IPS-15b (cell line): ENCODE results near the gene SMIM7.
"Not testable (repeated sequence)": the region's sequence is repeated elsewhere in the genome, so short reads cannot be mapped to it uniquely, and the experiment has no call there.

Experiments used
- H3K27me3 ChIP-seq: one replicate; pipeline ENCODE4 v1.6.1; 2013; ENCODE audit warnings: low read length; ENCODE audit not compliant: control insufficient read depth, insufficient read depth
- H3K36me3 ChIP-seq: one replicate; pipeline ENCODE4 v1.6.1; 2013; ENCODE audit warnings: low read length; ENCODE audit not compliant: control insufficient read depth, insufficient read depth
- H3K4me1 ChIP-seq: one replicate; pipeline ENCODE4 v1.6.1; 2013; ENCODE audit warnings: mild to moderate bottlenecking, low read length; ENCODE audit not compliant: control insufficient read depth, insufficient read depth
- H3K4me3 ChIP-seq: one replicate; pipeline ENCODE4 v1.5.1; 2013; ENCODE audit warnings: low read depth, low read length
- H3K9ac ChIP-seq: one replicate; pipeline ENCODE4 v1.6.1; 2013; ENCODE audit warnings: low read depth, mild to moderate bottlenecking, low read length
- H3K9me3 ChIP-seq: one replicate; pipeline ENCODE4 v1.6.1; 2013; ENCODE audit warnings: mild to moderate bottlenecking, low read length; ENCODE audit not compliant: control insufficient read depth, insufficient read depth

Gene SMIM7

DNA sequence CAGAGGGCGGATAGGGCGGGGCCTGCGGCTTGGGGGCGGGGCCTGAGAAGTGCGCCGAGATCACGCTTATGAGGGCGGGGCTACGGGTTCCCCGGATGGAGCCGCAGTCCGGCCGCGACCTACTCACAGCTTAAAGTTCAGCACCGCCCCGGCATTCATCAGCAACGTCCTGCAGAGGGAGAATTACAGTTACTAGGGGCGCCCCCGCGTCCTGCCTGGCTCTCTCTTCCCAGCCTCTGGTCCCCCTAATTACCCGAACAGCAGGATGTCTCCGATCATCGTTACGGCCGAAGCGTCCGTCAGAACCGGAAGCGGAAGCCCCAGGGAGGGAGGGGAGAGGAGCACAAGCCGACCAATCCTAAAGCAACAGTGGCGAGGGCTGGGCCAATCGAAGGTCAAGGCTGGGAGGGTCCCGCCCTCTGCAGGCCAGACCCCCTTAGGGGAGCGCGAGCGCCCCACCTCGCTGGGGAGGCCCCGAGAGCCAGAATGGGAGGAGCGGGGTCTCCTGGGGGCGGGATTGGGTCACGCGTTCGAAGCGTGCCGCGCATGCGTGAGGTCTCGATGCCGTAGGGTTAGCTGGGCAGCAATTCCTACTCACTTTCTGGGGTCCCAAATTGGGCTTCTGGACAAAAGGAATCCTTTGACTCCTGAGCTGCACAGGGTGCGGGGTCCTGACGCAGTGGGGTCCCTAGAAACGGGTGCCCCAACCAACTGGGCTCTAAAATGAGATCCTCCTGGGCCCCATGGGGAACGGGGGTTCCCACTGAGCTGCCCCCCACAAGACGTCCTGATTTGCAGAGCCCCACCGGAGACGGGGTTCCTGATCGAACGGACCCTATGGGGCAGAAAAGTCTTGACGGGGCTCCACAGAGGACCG, at the start of gene SMIM7:
SMIM7 (minus strand) TSS at position 313 of the 877 bp plus-strand sequence; CDS start at position 279, 34 bp downstream.
- no peaks in the 10 kb centered on the region for H3K9me3 ChIP-seq
- no peaks in the 10 kb centered on the region for H3K4me1 ChIP-seq
- peaks cover 30% of the 10 kb centered on the region for H3K36me3 ChIP-seq
- no peaks in the 10 kb centered on the region for H3K27me3 ChIP-seq
- peak within 1 kb of the TSS; percentile 79 for H3K9ac ChIP-seq
- peak within 1 kb of the TSS; percentile 73 for H3K4me3 ChIP-seq

DNA sequence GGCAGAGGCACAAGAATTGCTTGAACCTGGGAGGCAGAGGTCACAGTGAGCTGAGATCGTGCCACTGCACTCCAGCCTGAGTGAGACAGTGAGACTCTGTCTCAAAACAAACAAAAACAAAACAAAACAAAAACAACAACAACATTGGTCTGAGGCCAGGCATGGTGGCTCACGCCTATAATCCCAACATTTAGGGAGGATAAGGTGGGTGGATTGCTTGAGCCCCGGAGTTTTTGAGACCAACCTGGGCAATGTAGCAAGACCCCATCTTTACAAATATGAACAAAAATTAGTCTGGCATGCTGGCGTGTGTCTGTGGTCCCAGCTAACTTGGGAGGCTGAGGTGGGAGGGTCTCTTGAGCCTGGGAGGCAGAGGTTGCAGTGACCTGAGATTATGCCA, 43.7 kb upstream of the SMIM7 start:
- Histone ChIP-seq H3K27me3 (no peaks in the 10 kb centered on the region), H3K4me1 (no peaks in the 10 kb centered on the region), H3K4me3 (no peak overlapping the region), H3K9ac (no peak overlapping the region), H3K36me3 (no peaks in the 10 kb centered on the region), H3K9me3 (no peaks in the 10 kb centered on the region)

DNA sequence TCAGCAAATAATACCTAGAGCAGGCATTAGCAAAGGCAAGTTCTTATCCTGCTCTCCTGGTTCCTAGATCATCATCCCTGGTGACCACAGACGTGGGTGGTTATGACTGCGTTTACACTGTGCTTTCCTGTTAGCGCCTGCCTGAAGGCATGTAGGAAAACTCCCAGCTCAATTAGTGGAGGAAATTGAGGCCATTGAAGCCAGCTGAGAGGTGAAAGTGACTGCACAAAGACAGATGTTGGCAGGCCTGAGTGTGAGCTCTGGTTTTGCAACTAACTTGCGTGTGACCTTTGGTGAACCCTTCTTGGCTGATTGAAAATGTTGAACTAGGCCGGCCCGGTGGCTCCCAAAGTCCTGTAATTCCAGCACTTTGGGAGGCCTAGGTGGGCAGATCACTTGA, 42.2 kb upstream of the SMIM7 start:
- Histone ChIP-seq H3K4me1 (no peaks in the 10 kb centered on the region), H3K9ac (no peak overlapping the region), H3K9me3 (no peaks in the 10 kb centered on the region), H3K27me3 (no peaks in the 10 kb centered on the region), H3K4me3 (no peak overlapping the region), H3K36me3 (no peaks in the 10 kb centered on the region)

DNA sequence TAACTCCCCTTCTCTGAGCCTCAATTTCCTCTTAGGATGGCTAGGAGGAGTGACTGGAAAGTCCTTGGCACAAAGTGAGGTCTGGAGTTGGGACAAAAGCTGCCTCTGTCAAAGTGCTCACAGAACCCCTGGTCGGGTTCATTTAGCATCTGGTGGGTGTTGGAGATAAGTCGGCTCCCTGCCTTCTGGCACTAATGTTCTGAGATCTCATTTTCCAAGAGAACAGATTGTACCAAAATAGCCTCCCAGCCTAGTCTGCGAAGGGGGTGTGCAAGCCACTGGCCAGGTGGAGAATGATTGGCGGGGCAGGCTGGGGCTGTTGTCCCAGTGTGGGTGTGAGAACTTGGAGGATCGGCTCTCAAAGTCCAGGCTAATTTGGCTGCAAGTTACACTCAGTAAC, 39.0 kb upstream of the SMIM7 start:
- no peaks in the 10 kb centered on the region for H3K9me3 ChIP-seq
- no peaks in the 10 kb centered on the region for H3K27me3 ChIP-seq
- no peaks in the 10 kb centered on the region for H3K4me1 ChIP-seq
- H3K9ac ChIP-seq, result no peak overlapping the region
- H3K36me3 ChIP-seq, result no peaks in the 10 kb centered on the region
- no peak overlapping the region for H3K4me3 ChIP-seq

DNA sequence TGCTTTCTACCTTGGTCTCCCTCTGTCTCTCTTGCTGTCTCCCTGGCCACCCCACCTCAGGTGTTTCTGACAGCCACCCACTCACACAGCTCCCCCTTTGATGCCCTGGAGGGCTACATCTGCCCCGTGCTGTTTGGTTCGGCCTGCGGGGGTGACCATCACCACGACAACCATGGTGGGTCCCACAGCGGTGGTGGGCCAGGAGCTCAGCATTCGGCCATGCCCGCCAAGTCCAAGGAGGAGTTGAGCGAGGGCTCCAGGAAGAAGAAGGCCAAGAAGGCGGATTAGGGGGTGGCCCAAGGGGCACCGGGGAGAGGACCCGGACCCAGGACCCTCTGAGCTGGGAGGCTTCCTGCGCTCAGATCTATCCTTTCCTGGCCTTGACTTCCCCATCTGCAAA, 28.1 kb upstream of the SMIM7 start:
- Histone ChIP-seq H3K4me3 (no peak overlapping the region), H3K4me1 (no peaks in the 10 kb centered on the region), H3K27me3 (no peaks in the 10 kb centered on the region), H3K9me3 (no peaks in the 10 kb centered on the region), H3K9ac (no peak overlapping the region), H3K36me3 (no peaks in the 10 kb centered on the region)

DNA sequence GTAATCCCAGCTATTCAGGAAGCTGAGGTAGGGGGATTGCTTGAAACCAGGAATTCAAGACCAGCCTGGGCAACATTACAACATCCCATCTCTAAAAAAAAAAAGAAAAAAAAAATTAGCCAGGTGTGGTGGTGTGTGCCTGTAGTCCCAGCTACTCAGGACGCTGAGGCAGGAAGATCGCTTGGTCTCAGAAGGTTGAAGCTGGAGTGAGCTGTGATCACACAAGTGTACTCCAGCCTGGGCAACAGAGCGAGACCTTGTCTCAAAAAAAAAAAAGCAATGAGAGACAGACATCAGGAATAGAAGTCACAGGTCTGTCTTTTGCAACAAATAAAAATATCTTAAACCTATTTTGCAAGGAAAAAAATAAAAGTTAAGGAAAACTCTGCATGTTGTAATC, 24.3 kb upstream of the SMIM7 start:
- Histone ChIP-seq H3K4me1 (no peaks in the 10 kb centered on the region), H3K9me3 (no peaks in the 10 kb centered on the region), H3K27me3 (no peaks in the 10 kb centered on the region), H3K4me3 (no peak overlapping the region), H3K9ac (no peak overlapping the region), H3K36me3 (peaks cover 7% of the 10 kb centered on the region)

DNA sequence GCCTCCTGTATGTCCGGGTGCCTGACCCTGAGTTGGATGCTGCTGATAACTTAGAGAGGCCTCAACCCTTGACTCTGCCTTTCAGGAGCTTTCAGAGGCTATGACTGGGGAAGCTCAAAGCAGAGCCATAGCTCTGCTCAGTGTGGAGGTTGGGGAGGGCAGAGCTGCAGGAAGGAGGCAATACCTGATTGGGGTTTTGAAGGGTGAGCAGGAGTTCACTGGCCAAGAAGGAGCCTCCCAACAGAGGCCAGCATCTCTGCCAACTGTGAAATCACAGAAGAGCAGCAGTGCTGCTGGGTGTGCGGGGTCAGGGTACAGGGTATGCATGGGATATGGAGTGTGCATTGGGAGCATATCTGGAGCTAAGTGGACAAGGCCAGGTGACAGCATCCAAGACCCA, 22.6 kb upstream of the SMIM7 start:
- Histone ChIP-seq H3K27me3 (no peaks in the 10 kb centered on the region), H3K4me1 (no peaks in the 10 kb centered on the region), H3K9me3 (no peaks in the 10 kb centered on the region), H3K9ac (no peak overlapping the region), H3K36me3 (peaks cover 7% of the 10 kb centered on the region), H3K4me3 (no peak overlapping the region)

DNA sequence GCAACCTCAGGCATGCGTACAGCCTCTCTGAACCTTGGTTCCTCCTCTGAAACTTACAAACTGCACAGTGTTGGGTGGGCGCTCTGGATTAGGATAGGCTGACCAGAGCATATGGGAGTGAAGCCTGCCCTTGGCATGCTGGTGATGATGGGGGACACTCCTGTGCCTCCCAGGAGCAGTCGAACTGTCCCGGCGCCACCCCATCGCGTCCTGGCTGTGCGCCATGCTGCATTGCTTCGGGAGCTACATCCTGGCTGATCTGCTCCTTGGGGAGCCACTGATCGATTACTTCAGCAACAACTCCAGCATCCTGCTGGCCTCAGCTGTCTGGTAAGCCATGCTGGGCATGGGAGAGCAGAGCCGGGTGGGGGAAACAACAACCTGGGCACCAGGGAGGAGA, 19.9 kb upstream of the SMIM7 start:
- Histone ChIP-seq H3K27me3 (no peaks in the 10 kb centered on the region), H3K4me1 (no peaks in the 10 kb centered on the region), H3K36me3 (peaks cover 7% of the 10 kb centered on the region), H3K9ac (no peak overlapping the region), H3K4me3 (no peak overlapping the region), H3K9me3 (no peaks in the 10 kb centered on the region)

DNA sequence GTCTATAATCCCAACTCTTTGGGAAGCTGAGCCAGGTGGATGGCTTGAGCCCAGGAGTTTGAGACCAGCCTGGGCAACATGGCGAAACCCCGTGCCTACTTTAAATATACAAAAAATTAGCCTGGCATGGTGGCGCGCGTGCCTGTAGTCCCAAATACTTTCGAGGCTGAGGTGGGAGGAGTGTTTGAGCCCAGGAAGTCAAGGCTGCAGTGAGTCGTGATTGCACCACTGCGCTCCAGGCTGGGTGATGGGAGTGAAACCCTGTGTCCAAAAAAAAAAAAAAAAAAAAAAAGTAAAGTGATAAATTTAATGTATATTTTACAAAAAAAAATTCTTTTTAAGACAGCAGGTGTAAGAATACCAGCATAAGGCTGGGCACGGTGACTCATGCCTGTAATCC, 18.6 kb upstream of the SMIM7 start:
- no peak overlapping the region for H3K9ac ChIP-seq
- H3K4me3 ChIP-seq, result no peak overlapping the region
- no peaks in the 10 kb centered on the region for H3K9me3 ChIP-seq
- H3K27me3 ChIP-seq, result no peaks in the 10 kb centered on the region
- peaks cover 9% of the 10 kb centered on the region for H3K36me3 ChIP-seq
- no peaks in the 10 kb centered on the region for H3K4me1 ChIP-seq

DNA sequence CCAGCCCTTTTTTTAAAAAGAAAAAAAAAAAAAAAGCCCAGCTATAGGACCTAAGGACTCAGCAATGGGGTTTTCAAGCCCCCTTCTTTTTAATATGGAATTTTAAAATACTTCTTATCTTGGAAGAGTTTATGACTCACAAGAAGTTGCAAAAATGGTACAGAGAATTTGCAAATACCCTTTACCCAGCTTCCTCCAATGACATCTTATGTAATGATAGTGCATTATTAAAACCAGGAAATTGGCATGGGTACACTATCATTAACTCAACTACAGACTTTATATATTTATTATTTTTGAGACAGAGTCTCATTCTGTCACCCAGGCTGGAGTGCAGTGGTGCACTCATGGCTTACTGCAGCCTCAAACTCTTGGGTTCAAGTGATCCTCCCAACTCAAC, 17.1 kb upstream of the SMIM7 start:
- no peak overlapping the region for H3K9ac ChIP-seq
- H3K27me3 ChIP-seq, result no peaks in the 10 kb centered on the region
- H3K4me1 ChIP-seq, result no peaks in the 10 kb centered on the region
- H3K36me3 ChIP-seq, result peaks cover 9% of the 10 kb centered on the region
- no peaks in the 10 kb centered on the region for H3K9me3 ChIP-seq
- no peak overlapping the region for H3K4me3 ChIP-seq

DNA sequence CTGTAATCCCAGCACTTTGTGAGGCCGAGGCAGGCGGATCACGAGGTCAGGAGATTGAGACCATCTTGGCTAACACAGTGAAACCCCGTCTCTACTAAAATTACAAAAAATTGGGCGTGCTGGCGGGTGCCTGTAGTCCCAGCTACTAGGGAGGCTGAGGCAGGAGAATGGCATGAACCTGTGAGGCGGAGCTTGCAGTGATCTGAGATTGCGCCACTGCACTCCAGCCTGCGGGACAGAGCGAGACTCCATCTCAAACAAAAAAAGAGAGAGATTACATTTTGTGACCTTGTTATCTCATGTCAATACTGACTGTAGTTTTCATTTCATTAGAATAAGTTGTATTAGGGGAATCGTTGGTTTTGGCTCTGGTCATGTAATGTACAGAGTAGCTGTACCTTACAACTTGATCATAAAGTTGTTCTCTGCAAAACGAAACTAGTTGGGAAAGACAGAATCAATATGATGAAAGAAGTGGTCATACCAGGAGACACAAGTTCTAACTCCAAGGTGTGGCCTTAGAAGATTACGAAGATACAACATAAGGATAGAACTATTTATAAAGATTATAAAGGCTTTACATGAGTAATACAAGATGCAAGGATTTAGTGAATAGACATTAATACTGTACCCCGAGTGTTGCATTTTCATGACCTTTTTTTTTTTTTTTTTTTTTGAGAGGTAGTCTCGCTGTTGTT, 16.3 kb upstream of the SMIM7 start:
- no peaks in the 10 kb centered on the region for H3K9me3 ChIP-seq
- no peak overlapping the region for H3K9ac ChIP-seq
- H3K27me3 ChIP-seq, result no peaks in the 10 kb centered on the region
- no peaks in the 10 kb centered on the region for H3K4me1 ChIP-seq
- H3K36me3 ChIP-seq, result peaks cover 9% of the 10 kb centered on the region
- no peak overlapping the region for H3K4me3 ChIP-seq

DNA sequence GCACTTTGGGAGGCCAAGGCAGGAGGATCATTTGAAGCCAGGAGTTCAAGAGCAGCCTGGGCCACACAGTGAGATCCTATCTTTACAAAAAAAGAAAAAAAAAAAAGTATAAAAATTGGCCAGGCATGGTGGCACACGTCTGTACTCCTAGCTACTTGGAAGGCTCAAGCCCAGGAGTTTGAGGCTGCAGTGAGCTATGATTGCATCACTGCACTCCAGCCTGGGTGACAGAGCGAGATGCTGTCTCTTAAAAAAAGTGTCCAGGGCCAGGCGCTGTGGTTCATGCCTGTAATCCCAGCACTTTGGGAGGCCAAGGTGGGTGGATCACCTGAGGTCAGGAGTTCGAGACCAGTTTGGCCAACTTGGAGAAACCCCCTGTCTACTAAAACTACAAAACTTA, 13.9 kb upstream of the SMIM7 start:
- not testable (repeated sequence) for H3K9ac ChIP-seq, H3K9me3 ChIP-seq, H3K4me1 ChIP-seq, H3K27me3 ChIP-seq, H3K4me3 ChIP-seq, H3K36me3 ChIP-seq
